Cardiac fibroblast (primary cell): ENCODE results near the gene ENPP6.
A peak's percentile ranks its signal among the peaks of the same experiment; 100 is the strongest.
"Not testable (repeated sequence)": the region's sequence is repeated elsewhere in the genome, so short reads cannot be mapped to it uniquely, and the experiment has no call there.

ENCODE experiments used
- DNase-seq, 2 donors: peaks; one replicate each; pipeline versions ENCODE4 v3.0.0 to v3.0.0-alpha.2; 2010; ENCODE audit warnings: low read depth in 2 of 2
- H3K4me3 ChIP-seq, 2 donors: replicated peaks in 1 of 2; 1 replicate in 1 of 2; 2 replicates in 1 of 2; pipeline ENCODE4 v1.5.1; 2011; ENCODE audit warnings: low read depth in 2 of 2, low read length in 2 of 2, mild to moderate bottlenecking in 2 of 2, moderate library complexity in 1 of 2
- TF ChIP-seq, protein P1 (sequence below): IDR thresholded peaks from one replicate; pipeline ENCODE4 v1.5.1; 2011; ENCODE audit warnings: low read depth, mild to moderate bottlenecking, low read length, inconsistent platforms

The ENPP6 gene

DNA sequence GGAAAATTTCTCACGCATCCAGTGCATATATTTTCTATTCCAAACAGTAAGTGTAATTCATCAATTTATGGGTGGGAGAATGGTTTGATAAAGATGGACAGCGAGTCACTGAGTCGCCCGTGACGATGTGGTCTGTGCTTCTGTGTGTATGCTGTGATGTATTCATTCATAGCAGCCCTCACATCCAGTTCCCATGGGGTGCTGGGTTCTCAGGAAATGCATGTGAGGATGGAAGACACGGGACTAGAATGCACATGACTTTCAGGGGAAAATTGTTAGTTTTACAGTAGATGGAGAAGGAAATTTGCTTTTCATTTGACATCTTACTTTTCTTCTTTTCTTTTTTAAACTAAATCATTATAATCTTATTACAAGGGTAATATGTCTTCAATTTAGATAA is 159.6 kb downstream of the ENPP6 start:
- no peak for DNase-seq
- TF ChIP-seq, protein P1, sequence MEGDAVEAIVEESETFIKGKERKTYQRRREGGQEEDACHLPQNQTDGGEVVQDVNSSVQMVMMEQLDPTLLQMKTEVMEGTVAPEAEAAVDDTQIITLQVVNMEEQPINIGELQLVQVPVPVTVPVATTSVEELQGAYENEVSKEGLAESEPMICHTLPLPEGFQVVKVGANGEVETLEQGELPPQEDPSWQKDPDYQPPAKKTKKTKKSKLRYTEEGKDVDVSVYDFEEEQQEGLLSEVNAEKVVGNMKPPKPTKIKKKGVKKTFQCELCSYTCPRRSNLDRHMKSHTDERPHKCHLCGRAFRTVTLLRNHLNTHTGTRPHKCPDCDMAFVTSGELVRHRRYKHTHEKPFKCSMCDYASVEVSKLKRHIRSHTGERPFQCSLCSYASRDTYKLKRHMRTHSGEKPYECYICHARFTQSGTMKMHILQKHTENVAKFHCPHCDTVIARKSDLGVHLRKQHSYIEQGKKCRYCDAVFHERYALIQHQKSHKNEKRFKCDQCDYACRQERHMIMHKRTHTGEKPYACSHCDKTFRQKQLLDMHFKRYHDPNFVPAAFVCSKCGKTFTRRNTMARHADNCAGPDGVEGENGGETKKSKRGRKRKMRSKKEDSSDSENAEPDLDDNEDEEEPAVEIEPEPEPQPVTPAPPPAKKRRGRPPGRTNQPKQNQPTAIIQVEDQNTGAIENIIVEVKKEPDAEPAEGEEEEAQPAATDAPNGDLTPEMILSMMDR: no peak
- no peak overlapping the region for H3K4me3 ChIP-seq

GRCh38 chr4:184056877-184057276 is 160.8 kb downstream of the ENPP6 start:
- TF ChIP-seq, protein P1: no peak
- DNase-seq: no peak
- H3K4me3 ChIP-seq: no peak overlapping the region

- no peak overlapping the region for H3K4me3 ChIP-seq
- TF ChIP-seq, protein P1: no peak
- DNase-seq: no peak
Measured at GRCh38 chr4:184053434-184053833, 164.2 kb downstream of the ENPP6 start.

DNA sequence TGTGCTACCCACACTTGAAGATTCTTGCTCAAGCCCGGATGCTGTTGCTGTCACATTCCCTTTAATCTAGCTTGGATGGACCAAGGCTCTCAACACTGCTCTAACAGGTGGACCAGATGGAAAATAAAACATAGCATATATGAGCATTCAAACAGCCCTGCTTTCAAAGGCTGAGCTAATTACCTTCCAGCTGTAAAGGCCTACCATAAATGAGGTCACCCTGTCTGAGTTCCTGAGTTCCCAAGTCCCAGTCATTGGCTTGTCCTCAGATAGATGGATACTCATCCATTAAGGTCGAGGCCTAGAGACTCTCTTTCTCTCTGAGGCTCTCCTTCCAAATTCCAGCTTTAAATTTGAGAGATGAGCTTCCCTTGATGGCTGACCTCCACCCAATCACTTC is 165.1 kb downstream of the ENPP6 start:
- TF ChIP-seq, protein P1: no peak
- no peak for DNase-seq

DNA sequence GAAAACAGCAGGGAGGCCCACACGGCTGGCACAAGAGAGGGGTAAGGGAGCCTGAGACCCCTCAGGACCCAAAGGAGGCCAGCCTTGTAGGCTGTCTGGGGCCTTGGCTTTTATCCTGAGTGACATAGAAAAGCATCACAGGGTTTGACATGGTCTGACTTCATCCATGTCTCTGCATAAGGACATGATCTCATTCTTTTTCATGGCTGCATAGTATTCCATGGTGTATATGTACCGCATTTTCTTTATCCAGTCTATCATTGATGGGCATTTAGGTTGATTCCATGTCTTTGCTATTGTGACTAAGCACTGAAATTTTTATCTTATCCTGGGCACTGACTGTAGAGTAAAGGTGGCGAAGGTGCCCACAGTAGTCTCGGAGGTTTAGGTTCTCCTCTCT is 166.4 kb downstream of the ENPP6 start:
- not testable (repeated sequence) for H3K4me3 ChIP-seq, DNase-seq

More for the DNA sequence above, 165.1 kb downstream of the ENPP6 start:
- no peak overlapping the region for H3K4me3 ChIP-seq

DNA sequence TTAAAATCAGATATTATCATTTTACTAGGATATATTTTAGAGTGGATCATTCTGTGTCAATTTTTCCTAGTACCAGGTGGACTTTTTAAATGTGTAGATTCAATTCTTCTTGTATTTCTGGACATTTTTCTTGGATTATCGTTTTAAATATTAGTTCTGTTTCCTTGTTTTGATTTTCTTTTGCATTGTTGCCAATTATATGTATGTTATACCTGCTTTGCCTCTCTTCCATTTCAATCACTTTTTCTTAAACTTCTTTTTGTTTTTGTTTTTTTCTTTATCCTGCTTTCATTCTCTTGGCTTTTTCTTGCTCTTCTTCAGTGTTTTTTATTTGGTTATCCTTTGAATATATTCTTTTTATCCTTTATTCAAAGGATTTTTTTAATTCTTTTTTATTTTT is 171.5 kb downstream of the ENPP6 start:
- TF ChIP-seq, protein P1: no peak
- H3K4me3 ChIP-seq: no peak overlapping the region
- DNase-seq: no peak

GRCh38 chr4:184041156-184041555 is 176.5 kb downstream of the ENPP6 start:
- no peak for DNase-seq
- TF ChIP-seq, protein P1: no peak
- H3K4me3 ChIP-seq: no peak overlapping the region

DNA sequence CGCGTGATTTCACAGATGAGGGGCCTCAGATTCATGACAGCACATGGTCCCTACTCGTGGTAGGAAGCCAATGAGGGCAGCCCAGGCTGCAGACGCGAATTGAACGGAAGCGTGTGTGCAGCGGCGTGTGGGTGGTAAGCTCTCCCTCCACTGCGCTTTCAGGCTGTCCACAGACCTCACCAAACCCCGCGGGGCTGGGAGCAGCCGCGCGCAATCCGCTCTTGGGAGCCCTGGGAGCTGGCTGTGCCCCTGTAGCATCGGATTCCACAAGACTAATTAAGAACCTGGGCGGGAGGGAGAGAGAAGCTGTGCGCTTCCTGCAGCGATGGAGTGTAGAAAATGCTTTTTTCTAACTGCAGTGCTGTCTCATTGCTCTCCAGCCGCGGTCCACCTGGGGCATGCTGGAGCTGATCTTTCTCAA is 177.7 kb downstream of the ENPP6 start:
- no peak overlapping the region for H3K4me3 ChIP-seq
- peak in 1 of 2 donors; percentile 0 for DNase-seq
- TF ChIP-seq, protein P1: no peak
